GM19043 (cell line): ENCODE data around the gene EIF3I.
A peak's percentile ranks its signal among the peaks of the same experiment; 100 is the strongest.

Source experiments
- ATAC-seq: cut with Tn5 transposase; IDR thresholded peaks from one replicate; pipeline ENCODE4 v1.9.1; 2021; ENCODE audit warnings: low read depth; ENCODE audit not compliant: unreplicated experiment

The EIF3I gene

DNA sequence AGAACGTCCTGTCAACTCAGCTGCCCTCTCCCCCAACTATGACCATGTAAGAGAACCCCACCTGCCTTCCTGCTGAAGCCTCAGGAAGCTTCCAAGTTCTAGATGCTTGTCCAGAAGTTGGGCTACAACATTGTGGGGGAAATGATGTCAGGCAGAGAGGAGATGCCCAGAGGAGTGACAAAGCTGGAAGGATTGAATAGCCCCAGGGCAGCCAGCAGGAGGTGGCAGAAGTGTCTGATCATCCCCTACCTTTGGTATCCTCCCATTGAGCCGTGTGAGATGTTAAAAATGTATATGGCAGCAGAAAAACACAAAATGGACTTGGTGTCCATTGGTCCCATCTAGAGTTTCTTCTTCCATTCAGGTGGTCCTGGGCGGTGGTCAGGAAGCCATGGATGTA is 6.6 kb downstream of the EIF3I start:
- no peak for ATAC-seq

DNA sequence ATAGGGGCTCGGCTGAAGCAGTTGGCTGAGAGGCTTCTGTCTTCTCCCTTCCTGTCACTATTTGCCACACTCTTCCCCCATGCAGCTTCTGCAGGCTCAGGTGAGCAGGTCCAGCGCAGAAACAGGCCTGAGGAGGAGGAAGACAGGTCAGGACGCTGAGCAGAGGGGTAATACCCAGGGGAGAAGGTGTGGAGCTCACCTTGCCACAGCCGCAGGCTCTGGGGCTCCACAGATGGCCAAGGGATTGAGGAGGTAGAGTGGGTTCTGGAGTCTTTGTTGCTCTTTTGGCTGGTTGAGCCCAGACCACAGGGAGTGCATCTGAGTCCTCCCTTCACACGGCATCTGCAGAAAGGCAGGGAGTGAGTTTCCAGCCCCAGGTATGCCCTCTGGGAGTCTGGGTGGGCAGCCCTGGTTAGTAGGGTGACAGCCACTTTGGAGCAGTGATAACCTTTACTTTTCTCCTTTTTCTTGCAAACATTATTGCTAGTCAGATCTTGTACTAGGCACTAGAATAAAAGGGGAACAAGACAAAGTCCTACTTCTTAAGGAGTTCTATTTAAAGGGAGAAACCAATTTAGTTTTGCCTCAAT is 9.7 kb downstream of the EIF3I start:
- ATAC-seq = no peak

DNA sequence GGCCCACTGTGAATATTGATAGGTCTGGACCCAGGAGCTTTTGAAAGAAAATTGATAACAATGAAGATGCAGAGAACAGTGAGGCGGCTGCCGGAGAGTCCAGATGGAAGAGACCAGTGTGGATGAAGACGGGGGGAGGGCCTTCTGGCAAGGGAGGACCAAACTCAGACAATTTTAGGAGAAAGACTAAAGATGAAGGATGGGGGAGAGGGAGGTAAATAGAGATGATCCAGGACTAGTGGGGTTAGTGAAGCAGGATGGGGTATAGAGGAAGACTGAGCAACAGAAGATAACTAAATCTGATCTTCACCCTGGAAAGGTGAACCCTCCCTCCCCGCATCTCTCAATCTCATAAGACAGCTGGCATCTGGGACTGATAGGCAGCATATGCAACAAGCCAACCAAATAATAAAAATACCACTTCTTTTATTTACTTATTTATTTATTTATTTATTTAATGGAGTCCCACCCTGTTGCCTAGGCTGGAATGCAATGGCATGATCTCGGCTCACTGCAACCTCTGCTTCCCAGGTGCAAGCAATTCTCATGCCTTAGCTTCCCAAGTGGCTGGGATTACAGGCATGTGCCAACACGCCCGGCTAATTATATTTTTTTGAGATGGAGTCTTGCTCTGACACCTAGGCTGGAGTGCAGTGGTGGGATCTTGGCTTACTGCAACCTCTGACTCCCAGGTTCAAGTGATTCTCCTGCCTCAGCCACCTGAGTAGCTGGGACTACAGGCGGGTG is 10.5 kb downstream of the EIF3I start:
- ATAC-seq = no peak

DNA sequence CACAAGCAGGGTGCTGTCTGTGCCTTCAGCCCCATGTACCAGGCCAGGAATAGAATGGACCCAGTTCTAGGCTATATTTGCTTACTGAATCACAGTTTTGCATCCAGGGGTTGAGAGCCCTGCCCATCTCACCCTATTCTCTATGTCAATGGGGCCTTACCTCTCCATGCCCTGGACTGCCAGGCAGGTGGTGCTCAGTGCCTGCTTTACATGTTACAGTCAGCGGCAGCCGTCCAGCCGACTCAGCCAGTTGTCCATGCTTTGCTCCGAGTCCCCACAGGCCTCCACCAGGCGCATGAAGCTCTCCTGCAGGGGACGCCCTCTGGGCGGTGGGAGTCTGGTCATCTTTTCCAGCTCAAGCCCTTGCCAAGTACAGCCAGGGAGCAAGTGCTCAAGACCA is 12.6 kb downstream of the EIF3I start:
- no peak for ATAC-seq

DNA sequence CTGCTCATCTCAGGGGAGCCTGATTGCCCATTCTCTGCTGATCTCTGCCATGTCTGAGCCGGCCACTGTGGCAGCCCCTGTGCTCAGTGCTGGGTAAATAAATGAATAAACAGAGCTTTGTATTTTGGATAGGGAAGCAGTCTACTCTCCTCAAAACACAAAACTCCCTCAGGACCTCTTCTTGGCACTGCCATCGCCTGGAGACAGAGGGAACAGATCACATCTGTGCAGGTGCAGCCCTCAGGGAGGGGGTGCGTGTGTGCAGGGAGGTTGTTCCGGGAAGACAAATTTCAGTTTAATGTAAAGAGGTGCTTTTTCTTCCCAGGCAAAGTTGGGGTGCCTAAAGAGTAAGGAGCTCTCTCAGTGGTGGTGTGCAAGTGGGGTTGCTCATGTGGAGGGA is 17.1 kb downstream of the EIF3I start:
- ATAC-seq = no peak

DNA sequence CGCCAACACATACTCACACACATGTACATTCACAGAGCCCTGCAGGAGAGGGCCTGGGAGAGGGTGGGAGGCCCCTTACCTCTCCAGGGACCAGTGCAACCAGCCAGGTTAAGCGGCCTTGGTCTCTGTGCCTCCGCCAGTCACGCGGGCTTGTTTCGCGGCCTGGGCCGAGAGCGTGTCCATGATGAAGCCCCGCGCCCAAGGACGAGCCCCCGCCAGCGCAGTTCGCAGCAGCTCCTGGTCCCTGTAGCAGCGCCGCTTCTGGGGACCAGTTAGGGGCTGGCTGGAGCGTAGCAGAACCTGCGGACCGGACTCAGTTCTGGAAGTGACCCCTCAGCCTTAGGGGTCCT is 17.6 kb downstream of the EIF3I start:
- ATAC-seq = no peak

DNA sequence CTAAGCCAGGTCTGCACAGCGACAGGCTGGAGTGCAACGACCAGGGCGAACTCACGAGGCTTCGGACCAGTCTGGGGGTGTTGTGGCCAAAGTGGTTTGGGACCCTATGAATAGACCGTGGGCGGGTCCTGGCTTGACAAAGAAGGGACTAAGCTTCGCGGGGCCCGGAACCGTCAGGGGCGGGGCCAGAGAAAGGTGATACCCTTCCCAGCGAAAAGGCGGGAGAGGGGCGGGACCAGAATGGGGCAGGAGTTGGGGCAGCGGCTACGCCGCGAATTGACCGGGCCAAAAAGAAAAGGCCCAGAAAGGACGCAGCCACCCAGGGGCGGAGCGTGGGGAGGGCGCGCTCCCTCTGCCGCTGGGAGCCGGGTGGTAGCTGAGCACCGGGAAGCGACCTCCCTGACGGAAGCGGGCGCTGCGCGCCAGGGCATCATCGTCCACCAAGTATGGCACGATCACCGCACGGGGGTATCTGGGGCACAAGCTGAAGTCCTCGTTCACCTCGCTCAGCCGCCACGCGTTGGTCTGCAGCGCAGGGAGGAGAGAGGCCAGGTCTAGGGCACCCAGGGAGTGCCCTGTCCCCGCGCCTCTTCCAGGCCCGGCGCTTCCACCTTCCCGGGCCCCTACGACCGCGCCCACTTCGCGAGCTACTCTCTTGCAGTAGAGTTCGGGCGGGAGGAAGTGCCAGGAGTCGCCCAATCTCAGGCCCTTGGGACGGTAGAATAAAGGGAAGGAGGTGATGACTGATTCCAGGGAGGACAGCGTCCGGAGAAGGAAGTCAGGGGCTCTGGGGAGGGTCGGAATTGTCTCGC is 18.1 kb downstream of the EIF3I start:
- no peak for ATAC-seq

DNA sequence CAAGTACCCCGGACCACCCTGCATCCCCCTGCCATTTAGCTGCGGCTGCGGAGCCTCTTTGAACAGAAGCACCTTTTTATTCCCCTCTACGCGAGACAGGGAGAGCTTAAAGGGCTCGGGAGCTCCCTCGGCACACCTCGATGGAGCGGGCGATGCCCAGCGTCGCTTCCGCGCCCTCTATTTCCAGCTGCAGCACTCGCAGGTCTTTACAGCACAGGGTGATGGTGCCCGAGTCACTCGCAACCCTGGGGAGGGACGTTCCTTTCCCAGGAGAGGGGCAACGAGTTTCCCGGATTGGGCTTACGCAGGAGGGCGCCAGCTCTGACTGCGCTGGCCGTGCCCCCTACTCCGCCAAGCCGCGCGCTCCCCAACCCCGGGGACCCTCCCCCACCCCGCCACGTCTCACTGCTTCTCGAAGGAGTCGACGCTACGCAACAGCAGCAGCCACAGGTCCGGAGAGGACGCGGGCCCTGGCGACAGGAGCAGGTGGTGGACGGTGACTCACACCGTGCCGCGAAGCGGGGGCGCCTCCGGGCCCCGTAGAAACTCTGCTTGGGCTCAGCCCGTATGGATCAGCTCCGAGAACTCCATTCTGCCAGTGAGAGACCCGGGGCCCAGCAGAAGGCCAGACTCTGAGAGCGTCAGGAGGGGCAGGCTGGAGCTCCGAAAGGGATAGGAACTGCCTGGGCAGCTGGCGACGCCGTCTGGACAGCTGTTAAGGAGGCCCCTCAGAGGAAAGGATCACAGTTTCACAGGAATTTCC is 19.0 kb downstream of the EIF3I start:
- ATAC-seq = no peak

- no peak for ATAC-seq
Observed at GRCh38 chr1:32242341-32242851, 20.2 kb downstream of the EIF3I start.

- no peak for ATAC-seq
Observed at GRCh38 chr1:32246888-32247273, 24.7 kb downstream of the EIF3I start, which contains the start of gene FAM167B. Gene FAM167B, plus strand, starts transcription at chr1:32247222. Its CDS starts 200 bp downstream, at chr1:32247422.

- ATAC-seq = no peak
Observed at GRCh38 chr1:32247452-32247851, 25.2 kb downstream of the EIF3I start.

GRCh38 chr1:32247983-32248889 is 26.0 kb downstream of the EIF3I start:
- ATAC-seq = no peak

DNA sequence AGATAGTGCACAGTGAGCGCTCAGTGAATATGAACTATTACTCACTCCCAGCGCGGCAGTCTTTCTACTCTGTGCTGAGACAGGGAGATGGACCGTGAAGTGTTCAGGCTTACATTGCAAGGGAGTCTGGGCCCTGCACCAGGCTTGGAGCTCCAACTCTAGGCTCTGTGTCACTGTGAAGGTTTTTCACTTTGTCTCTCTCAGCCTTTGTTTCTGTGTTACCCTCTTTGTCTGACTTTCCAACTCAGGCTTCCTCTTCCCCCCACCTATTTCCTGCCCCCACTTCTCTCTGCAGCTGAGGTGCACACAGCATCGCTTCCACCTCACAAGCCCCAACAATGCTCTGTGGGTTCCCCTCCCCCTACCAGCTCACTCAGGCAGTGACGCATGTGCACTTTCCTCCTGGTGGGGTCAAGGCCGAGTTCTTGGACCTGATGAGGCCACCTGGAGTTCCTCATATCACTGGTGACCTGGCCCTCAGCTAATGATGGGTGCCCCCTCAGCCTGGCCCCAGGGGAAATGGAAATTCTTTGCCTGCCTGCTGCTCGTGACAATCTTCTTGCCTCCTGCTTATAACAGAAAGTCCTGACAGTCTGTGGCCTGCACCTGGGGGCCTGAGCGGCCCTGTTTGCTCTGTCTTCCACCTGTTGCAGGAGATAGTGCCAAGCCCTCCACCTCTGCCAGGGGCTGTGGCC is 27.8 kb downstream of the EIF3I start:
- ATAC-seq = peak; percentile 46

DNA sequence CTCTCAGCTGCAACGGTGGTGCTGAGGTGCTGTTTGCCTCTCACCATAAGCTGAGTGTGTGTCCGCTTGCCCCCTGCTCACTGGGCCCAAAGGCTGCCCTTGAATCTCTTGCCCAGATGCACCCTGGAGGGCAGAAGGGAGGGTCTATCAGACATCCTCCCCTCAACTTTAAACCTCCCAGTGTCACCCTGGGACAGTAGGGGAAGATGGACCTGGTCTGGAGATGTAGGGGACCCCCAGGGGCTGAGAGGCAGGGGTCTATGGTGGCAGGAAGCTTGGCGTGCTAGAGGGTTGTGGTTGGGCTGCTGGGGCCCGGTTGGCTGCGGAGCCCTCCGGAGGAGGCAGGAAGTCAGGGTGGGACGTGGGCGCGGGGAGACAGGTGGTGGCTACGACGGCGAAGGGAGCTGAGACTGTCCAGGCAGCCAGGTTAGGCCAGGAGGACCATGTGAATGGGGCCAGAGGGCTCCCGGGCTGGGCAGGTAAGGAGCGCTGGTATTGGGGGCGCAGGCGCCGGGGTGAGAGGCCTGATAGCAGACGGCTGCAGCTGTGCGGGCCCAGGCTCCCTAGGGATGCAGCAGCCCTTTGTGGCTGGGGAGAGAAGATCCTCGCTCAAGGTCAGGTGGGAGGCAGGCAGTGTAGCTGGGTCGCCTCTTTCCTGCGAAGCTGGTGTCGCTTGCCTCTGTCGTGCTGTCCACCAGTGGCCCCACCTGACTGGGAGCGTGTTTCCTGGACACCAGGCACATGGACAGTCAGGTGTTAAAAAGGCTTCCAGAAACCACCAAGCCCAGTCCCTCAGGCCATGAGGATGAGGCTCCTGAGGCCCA is 28.9 kb downstream of the EIF3I start, which contains the start of gene LCK:
Gene LCK, plus strand, starts transcription at position 373 of the 824 bp plus-strand sequence. CDS start 23,065 bp downstream, outside the sequence.
- ATAC-seq = no peak

- ATAC-seq = no peak
Observed at GRCh38 chr1:32255072-32256071, 33.2 kb downstream of the EIF3I start.

DNA sequence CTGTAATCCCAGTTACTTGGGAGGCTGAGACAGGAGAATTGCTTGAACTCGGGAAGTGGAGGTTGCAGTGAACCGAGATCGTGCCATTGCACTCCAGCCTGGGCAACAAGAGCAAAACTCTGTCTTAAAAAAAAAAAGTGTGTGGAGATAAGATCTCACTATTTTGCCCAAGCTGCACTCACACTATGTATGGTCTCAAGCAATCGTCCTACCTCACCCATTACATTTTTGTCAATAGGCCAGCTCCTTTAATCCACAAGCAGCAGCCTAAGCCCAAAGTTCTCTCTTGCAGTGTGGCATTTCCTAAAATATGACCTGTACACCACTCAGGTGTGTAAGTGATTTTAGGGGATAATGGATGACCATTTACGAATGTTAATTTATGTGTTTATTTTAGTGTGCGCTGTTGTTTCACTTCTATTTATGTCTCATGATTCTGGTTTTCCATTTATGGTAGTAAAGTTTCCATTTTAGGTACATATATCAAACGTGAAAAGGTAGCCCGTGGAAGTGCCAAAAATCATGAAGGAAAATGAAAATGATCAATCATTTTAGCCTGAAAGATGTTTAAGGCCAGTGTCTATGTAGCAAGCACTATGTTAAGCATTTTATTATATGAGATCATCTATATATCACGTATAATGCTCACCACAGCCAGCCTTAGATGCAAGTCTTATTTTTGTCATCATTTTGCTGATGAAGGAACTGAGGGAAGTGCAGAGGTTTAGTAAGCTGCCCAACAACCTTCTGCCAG is 34.4 kb downstream of the EIF3I start:
- no peak for ATAC-seq
